GM19467 (cell line): ENCODE results near the gene PRAMEF6.
"Not testable (repeated sequence)": the region's sequence is repeated elsewhere in the genome, so short reads cannot be mapped to it uniquely, and the experiment has no call there.

ENCODE experiments used
- ATAC-seq: cut with Tn5 transposase; IDR thresholded peaks from one replicate; pipeline ENCODE4 v1.9.1; 2021; ENCODE audit warnings: mild to moderate bottlenecking, moderate library complexity; ENCODE audit not compliant: unreplicated experiment

The PRAMEF6 gene

GRCh38 chr1:12947480-12947879 lies at the start of gene PRAMEF6:
TSS of gene PRAMEF6 (minus strand) at chr1:12947580. CDS start at chr1:12942518, 5,062 bp downstream.
- ATAC-seq = not testable (repeated sequence)

- ATAC-seq = not testable (repeated sequence)
These were observed 23.0 kb downstream of the PRAMEF6 start for GRCh38 chr1:12924368-12924767.

- not testable (repeated sequence) for ATAC-seq
These were observed 25.6 kb downstream of the PRAMEF6 start for GRCh38 chr1:12921749-12922148.

GRCh38 chr1:12916310-12916709 lies 31.1 kb downstream of the PRAMEF6 start, which contains the start of gene PRAMEF7:
TSS of gene PRAMEF7 (plus strand) at chr1:12916610. CDS start at chr1:12917693, 1,083 bp downstream.
- ATAC-seq = not testable (repeated sequence)

- ATAC-seq = not testable (repeated sequence)
These were observed 43.4 kb downstream of the PRAMEF6 start for GRCh38 chr1:12903793-12904572.

- ATAC-seq = not testable (repeated sequence)
These were observed 48.2 kb downstream of the PRAMEF6 start for GRCh38 chr1:12899186-12899585.

GRCh38 chr1:12898170-12898569 lies 49.2 kb downstream of the PRAMEF6 start, which contains the start of gene PRAMEF10:
TSS of gene PRAMEF10 (minus strand) at chr1:12898270. CDS start at chr1:12895847, 2,423 bp downstream.
- ATAC-seq = not testable (repeated sequence)
